ENCODE results near the gene DDR1.

DNA sequence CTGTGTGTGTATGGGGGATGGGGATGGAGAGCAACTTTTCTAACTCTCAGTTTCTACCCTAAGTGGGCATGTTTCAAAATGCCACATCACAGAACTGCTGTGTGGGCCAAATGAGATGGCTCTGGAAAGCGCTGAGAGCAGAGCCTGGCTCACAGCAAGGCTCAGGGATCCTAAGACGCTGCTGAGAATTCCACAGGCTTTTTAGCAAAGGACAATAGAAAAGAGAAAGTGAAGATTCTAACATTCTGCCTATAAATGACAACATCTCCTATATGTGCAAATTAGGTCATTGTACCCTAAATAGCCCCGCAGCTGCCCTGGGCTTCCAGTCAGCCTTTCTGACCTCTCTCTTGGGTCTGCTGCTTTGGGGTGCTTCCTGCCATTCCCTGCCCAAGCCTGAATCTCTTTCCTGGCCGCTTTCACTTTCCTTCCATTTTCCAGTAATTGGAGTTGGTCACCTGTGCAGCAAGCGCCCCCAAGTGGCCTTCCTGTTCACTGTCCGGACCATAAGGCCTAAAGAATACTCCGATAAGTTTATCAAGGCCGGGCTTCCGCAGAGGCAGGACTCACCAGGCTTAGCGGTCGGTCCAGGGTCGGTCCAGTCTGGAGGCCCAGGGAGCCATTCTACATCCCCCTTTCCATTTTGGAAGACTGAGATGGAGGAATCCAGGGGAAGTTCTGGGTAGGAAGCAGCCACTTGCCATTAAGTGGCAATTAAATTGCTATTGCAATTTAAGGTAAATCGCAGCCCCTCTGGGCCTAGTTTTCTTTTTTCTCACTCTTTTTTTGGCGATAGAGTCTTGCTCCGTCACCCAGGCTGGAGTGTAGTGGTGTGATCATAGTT, 6.7 kb upstream of the DDR1 start:
- TF ChIP-seq, protein P1, sequence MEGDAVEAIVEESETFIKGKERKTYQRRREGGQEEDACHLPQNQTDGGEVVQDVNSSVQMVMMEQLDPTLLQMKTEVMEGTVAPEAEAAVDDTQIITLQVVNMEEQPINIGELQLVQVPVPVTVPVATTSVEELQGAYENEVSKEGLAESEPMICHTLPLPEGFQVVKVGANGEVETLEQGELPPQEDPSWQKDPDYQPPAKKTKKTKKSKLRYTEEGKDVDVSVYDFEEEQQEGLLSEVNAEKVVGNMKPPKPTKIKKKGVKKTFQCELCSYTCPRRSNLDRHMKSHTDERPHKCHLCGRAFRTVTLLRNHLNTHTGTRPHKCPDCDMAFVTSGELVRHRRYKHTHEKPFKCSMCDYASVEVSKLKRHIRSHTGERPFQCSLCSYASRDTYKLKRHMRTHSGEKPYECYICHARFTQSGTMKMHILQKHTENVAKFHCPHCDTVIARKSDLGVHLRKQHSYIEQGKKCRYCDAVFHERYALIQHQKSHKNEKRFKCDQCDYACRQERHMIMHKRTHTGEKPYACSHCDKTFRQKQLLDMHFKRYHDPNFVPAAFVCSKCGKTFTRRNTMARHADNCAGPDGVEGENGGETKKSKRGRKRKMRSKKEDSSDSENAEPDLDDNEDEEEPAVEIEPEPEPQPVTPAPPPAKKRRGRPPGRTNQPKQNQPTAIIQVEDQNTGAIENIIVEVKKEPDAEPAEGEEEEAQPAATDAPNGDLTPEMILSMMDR (IDR thresholded peaks at IDR 0.05), result peak; percentile 96
- no peak for TF ChIP-seq TCF7L2 (IDR thresholded peaks at IDR 0.05; ENCODE audit: low read depth, low read length)

All from Panc1 (cell line).